Superior temporal gyrus (tissue), 1 donor: ENCODE measurements around the gene GLP2R.
"Not testable (repeated sequence)": the region's sequence is repeated elsewhere in the genome, so short reads cannot be mapped to it uniquely, and the experiment has no call there.

Source experiments
- DNase-seq: peaks from one replicate; pipeline ENCODE4 v3.0.0-alpha.2; 2016; ENCODE audit errors: extremely low spot score

Gene GLP2R

DNA sequence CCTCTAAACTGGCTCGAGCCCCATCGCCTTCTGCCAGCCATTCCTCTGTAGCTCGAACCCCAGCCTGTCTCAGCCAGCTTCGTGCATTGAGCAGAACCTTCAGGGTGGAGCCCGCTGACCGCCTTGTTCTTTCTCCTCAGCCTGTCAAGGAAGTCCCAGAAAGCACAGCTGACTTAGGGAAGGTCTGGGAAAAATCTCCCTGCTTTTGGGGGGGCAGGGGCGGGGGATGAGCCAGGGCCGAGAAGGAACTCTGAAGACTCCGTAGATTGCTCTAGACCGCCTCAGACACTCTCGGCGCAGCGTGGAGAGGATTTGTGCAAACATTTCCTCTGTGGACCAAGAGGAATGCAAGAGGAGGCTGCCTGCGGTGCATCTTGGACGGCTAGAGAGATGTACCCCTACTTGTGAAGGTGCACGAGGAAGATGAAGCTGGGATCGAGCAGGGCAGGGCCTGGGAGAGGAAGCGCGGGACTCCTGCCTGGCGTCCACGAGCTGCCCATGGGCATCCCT lies at the start of gene GLP2R:
GLP2R (plus strand) TSS at position 284 of the 510 bp plus-strand sequence; CDS start at position 424, 140 bp downstream.
- DNase-seq, result no peak

GRCh38 chr17:9776911-9777310 lies 48.8 kb upstream of the GLP2R start:
- peak; percentile 33 for DNase-seq

DNA sequence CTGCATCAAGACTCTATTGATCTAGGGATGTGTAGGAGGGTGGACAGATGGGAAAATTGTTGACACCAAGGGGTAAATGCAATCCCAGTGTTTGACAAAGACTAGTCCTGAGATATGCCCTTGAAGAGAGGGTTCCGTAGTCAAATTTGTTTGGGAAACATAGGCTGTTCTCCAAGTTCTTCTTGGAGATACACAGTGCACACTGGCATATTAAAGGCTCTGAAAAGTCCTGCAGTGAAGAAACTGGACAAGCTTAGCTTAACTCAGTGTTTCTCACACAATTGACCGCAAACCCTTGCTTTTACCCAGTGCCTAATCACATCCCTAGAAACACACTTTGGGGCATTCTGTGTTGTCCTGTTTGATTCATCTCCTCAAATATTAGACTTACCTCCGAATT lies 45.2 kb upstream of the GLP2R start:
- no peak for DNase-seq

DNA sequence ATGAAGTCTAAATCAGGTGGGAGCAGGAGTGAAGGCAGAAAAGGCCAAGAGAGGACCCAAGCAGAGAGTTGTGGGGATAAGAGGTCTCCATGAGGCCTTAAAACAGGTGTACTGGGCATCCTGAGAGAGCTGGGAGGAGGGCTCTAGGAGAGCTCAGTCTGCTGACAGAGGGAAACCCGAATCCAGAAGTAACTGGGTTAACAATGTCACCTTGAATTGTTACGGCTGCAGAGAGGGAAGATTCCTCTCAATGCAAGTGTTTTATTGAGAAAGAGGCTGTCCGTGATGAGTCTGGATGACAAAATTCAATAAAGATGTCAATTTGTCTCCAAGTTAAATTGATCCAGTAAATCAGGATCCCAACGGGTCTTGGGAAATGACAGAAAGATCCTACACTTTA lies 42.7 kb upstream of the GLP2R start:
- DNase-seq, result no peak

- not testable (repeated sequence) for DNase-seq
Observed at GRCh38 chr17:9783465-9783864, 42.3 kb upstream of the GLP2R start.

DNA sequence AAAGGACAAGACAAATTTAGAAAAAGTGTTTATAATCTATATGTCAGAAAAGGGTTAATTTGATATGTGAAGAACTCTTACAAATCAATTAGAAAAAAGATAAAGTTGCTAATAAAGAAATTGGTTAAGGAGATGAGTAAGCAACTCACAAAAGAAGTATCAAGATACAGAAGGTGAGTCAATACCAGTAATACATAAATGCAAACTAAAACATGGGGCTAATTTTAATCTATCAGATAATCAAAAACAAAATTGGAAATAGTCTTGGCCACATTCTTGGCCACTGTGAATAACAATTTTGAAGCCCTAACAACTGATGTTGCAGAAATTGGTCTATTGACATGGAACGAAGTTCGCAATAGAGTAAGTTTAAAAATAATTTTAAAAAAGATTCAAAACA lies 41.2 kb upstream of the GLP2R start:
- no peak for DNase-seq

DNA sequence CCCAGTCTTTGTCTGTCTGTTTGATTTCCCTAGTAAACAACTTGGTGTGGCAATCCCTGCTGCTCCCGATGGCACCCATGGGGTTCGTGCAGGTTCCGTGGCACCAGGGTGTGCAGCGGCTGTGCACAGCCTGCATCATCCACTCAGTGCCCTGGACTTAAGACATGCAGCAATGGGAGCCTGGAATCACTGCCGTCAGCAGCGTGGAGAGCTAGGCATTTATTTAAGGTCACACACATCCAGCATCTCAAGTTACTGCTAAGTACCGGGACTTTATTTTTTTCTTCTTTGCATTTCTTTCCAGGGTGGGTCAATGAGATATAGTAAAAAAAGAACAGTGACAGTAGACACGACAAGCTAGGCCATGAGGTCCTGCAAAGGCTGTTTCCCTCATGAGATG lies 37.1 kb upstream of the GLP2R start:
- DNase-seq, result no peak

DNA sequence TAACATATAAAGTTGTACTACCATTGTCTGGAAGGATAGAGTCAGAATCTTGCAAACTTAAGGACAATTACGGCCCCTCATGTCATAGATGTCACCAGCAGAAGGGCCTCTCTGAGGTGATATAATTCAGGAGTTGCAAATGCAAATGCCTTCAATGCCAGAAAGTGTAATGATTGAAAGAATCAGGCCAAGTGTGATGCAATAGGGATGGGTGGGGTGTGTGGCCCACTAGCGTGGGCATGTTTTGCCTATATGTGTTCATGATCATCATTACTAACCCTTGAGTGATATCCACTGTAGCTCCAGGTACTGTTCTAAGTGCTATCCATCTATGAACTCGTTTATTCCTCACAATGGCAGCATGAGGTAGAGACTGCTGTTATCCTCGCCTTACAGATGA lies 35.4 kb upstream of the GLP2R start:
- no peak for DNase-seq

DNA sequence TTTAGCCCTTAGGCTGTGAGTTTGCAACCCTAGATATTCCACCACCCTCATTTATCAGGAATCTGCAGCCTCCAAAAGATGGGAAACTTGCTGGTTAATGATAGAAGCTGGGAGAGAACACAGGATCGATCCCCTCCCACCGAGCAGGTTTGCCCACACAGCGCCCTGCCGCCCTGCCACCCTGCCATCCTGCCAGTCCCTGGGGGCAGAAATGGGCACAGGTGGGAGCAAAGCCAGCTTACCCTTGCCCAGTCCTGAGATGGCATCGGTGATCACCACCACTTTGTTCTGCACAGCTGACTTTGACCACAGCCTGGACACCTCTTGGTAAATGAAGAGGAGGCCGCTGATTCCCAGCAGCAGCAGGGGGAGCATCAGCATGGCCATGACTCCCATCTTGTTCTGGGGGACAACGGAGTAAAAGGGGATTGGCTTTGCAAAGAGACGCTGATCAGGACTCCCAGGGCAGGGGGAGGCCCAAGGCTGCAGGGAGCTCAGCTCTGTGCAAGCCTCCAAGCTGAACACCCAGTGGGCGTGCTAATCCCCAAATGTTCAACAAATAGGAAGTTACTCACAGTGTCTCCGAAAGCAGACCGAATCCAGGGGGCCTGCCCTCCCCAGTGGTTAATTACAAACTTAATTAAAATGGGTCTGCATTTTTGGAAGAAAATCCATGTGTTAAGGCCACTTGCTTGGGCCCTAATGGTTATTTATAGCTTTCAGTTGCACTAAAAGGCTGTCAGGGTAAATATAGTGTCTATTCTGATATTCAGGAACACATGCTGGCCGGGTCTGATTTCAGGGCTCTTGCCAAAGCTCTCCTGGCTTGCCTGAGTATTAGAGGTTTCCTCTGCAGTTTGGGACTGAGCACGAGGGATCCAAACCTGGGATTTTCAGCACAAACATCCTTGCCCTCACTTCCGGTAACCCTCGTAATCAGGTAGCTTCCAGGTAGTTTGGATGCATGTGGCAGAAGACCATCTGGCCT lies 34.5 kb upstream of the GLP2R start, which contains the start of gene DHRS7C:
DHRS7C (minus strand) TSS at position 704 of the 988 bp plus-strand sequence; CDS start at position 396, 308 bp downstream.
- no peak for DNase-seq

- DNase-seq, result no peak
Observed at GRCh38 chr17:9792181-9792840, 33.4 kb upstream of the GLP2R start.

DNA sequence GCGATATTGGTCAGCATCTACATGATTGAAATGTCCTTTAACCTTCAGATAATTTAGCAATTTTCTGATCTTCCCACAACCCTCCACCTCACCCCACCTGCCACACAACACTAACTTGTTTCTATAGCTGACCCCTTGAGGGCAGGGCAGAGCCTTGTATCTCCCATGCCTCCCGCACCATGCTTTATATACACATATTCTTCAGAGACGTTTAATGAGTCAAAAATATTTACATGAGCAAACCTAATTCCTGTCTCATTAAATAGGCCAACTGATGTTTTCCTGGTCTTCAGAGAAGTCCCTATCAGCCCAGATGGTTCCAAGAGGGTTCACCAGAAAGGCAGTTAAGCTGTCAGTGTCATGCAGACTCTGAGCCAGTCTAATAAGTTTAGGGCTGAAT lies 27.7 kb upstream of the GLP2R start:
- DNase-seq, result no peak

- DNase-seq, result no peak
Observed at GRCh38 chr17:9798724-9799123, 27.0 kb upstream of the GLP2R start.

- no peak for DNase-seq
Observed at GRCh38 chr17:9801505-9801904, 24.2 kb upstream of the GLP2R start.

DNA sequence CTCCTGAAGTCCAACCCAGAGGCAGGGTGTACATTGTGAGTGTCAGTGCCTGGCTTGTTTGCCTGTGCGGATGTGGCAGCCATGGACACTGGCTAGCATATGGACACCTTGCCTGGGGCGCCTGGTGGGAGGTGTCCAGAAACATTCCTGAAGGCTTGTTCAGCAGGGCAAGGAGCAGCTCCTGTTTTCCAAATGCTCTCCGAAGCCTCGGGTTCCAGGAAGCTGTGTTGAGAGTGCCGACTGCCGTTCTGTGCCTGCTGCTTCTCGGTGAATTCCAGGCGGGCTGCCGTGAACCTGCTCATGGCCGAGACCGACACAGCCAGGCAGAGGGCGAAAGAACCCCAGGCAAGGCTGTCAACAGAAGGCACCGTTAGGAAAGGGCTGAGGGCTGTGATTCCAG lies 23.4 kb upstream of the GLP2R start:
- DNase-seq, result no peak

DNA sequence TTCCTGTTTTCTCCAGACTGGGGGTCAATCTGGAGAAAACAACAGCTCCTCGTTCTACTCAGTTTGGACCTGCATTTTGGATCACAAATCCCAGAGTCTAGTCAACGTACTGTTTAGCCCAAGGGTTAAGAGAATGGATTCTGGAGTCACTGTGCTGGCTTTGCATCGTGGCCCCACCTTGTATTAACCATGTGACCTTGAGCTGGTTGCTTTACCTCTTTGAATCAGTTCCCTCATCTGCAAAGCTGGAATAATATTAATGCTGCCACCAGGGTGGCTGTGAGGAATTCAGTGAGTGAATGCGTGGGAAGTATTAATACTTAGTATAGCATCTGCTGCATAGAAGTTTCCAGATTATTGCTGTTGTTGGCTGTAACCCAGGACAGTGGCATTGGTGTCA lies 23.0 kb upstream of the GLP2R start:
- DNase-seq, result no peak

DNA sequence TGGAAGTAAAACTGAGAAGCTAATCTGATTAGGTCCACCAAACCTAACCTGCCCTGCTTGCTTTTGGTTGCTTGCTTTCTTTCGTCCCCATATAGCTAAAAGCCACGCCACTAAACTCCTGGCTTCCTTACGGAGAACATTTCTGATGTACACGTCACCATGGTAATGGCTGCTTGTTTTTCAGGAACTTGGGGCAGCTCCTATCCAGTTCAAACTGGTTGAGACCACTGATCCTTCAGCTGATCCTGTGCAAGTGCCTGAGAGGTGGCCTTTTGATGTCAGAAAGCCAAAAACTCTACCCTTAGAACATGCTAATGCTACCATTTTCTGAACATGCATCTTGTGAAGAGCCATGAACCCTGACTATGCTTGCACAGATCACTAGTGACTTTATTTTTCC lies 20.0 kb upstream of the GLP2R start:
- DNase-seq, result no peak

GRCh38 chr17:9806699-9807098 lies 19.0 kb upstream of the GLP2R start:
- peak; percentile 69 for DNase-seq

- no peak for DNase-seq
Observed at GRCh38 chr17:9809409-9809808, 16.3 kb upstream of the GLP2R start.

GRCh38 chr17:9810100-9810949 lies 15.4 kb upstream of the GLP2R start:
- no peak for DNase-seq

DNA sequence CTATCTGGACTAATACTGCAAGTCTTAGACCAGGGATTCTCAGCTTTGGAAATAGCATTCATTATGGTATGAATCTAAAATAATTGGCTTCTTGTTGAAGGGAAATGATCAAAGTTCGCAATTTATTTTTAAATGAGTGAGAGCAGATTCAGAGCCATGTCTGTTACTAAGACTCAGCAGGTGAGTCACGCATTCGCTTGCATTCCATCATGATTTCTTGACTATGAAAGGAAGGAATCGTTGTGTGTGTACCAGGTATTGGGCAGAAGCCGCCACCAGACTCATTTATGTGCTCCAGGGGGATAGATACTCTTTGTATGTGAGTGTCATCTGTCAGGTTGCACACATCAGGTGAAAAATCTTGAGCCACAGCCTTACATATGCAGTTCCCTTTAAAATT lies 14.6 kb upstream of the GLP2R start:
- DNase-seq, result no peak

DNA sequence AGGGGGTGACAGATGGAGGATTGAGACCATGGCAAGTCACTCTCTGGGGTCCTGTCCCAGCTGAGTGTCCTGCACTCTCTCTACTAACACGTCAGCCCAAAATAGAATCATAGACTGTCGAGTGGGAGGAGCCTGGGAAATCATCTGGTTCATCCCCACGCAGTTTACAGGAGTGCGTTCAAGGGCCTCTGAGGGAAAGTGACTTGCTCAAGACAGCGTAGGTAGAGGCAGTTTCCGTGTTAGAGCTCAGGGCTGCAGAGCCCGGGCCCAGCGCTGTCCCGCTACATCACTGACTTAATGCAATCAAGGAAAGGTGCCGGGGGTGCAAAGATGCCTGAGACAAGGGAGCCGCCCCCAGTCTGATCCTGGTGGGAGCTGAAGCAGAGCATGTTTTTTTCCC lies 14.2 kb upstream of the GLP2R start:
- DNase-seq, result no peak

DNA sequence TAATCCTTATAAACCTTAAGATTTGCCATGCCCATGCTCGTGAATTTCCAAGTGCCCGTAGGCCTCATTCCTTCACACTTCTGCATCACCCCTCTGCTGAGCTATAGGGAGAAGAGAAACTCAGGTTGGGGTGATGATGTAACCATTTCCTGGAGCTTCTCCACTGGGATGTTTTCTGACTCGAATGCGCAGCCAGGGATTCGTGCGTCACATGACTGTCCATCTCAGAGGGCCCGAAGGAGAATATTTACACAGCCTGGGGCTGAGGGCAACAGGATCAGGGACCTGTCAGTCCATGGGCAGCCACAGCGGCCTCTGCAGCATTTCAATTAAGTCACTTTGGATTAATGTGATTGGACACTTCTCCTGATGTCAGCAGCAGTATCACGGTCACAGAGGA lies 12.6 kb upstream of the GLP2R start:
- no peak for DNase-seq
